Stimulated activated naive CD8-positive, alpha-beta T cell treated with anti-CD3 and anti-CD28 coated beads, Interleukin-15, Interleukin-2, amounts not matched to agents 100 ng/mL and 50 ng/mL, for 24 hours (primary cell): Measurements from ENCODE around the gene SFXN5.
"Not testable (repeated sequence)": the region's sequence is repeated elsewhere in the genome, so short reads cannot be mapped to it uniquely, and the experiment has no call there.

Experiments used
- H3K27ac Mint-ChIP-seq: one replicate; pipeline ENCODE4 v1.8.0; 2021; ENCODE audit warnings: mild to moderate bottlenecking, mixed read lengths
- H3K27me3 Mint-ChIP-seq: one replicate; pipeline ENCODE4 v1.8.0; 2021; ENCODE audit warnings: mixed read lengths
- H3K36me3 Mint-ChIP-seq: one replicate; pipeline ENCODE4 v1.8.0; 2021; ENCODE audit warnings: low read depth, mixed read lengths
- H3K4me1 Mint-ChIP-seq: one replicate; pipeline ENCODE4 v1.8.0; 2021; ENCODE audit warnings: low read depth, mixed read lengths
- H3K4me3 Mint-ChIP-seq: one replicate; pipeline ENCODE4 v1.8.0; 2021; ENCODE audit warnings: mild to moderate bottlenecking, mixed read lengths
- H3K9me3 Mint-ChIP-seq: one replicate; pipeline ENCODE4 v1.8.0; 2021; ENCODE audit warnings: mixed read lengths

SFXN5 gene

GRCh38 chr2:73075477-73076373, 4.2 kb upstream of the SFXN5 start:
- no peaks in the 10 kb centered on the region for H3K9me3 Mint-ChIP-seq

GRCh38 chr2:73074110-73075069, 2.9 kb upstream of the SFXN5 start:
- H3K27me3 Mint-ChIP-seq: no peaks in the 10 kb centered on the region
- H3K27ac Mint-ChIP-seq: no peak overlapping the region
- H3K36me3 Mint-ChIP-seq: no peaks in the 10 kb centered on the region
- peaks cover 20% of the 10 kb centered on the region for H3K4me1 Mint-ChIP-seq
- no peaks in the 10 kb centered on the region for H3K9me3 Mint-ChIP-seq
- H3K4me3 Mint-ChIP-seq: no peak overlapping the region

More at GRCh38 chr2:73075477-73076373, 4.2 kb upstream of the SFXN5 start:
- Mint-ChIP-seq H3K27ac (no peak overlapping the region), H3K36me3 (no peaks in the 10 kb centered on the region), H3K4me3 (no peak overlapping the region), H3K27me3 (no peaks in the 10 kb centered on the region), H3K4me1 (peaks cover 9% of the 10 kb centered on the region)

GRCh38 chr2:73072416-73072815, 904 bp upstream of the SFXN5 start:
- H3K9me3 Mint-ChIP-seq: no peaks in the 10 kb centered on the region
- H3K27me3 Mint-ChIP-seq: no peaks in the 10 kb centered on the region
- H3K4me1 Mint-ChIP-seq: peaks cover 31% of the 10 kb centered on the region
- H3K36me3 Mint-ChIP-seq: no peaks in the 10 kb centered on the region
- peak overlapping the region; percentile 92 for H3K27ac Mint-ChIP-seq
- H3K4me3 Mint-ChIP-seq: peak overlapping the region; percentile 85

GRCh38 chr2:73072129-73072395, 550 bp upstream of the SFXN5 start:
- Mint-ChIP-seq H3K27ac (peak overlapping the region; percentile 92), H3K27me3 (no peaks in the 10 kb centered on the region), H3K9me3 (no peaks in the 10 kb centered on the region), H3K36me3 (peaks cover 3% of the 10 kb centered on the region), H3K4me3 (peak overlapping the region; percentile 85), H3K4me1 (peaks cover 33% of the 10 kb centered on the region)

- Mint-ChIP-seq H3K4me1 (peaks cover 37% of the 10 kb centered on the region), H3K27ac (peak overlapping the region; percentile 92), H3K9me3 (no peaks in the 10 kb centered on the region), H3K27me3 (no peaks in the 10 kb centered on the region), H3K36me3 (peaks cover 5% of the 10 kb centered on the region), H3K4me3 (peak overlapping the region; percentile 85)
Observed at GRCh38 chr2:73070643-73071359, 711 bp downstream of the SFXN5 start.

GRCh38 chr2:73069855-73070642, 1.5 kb downstream of the SFXN5 start:
- Mint-ChIP-seq H3K4me3 (peak overlapping the region; percentile 85), H3K36me3 (peaks cover 5% of the 10 kb centered on the region), H3K27ac (peak overlapping the region; percentile 85), H3K4me1 (peaks cover 40% of the 10 kb centered on the region), H3K9me3 (no peaks in the 10 kb centered on the region), H3K27me3 (no peaks in the 10 kb centered on the region)

GRCh38 chr2:73069041-73069854, 2.3 kb downstream of the SFXN5 start:
- Mint-ChIP-seq H3K4me3 (peak overlapping the region; percentile 85), H3K27ac (peak overlapping the region; percentile 85), H3K9me3 (no peaks in the 10 kb centered on the region)

GRCh38 chr2:73068147-73068546, 3.4 kb downstream of the SFXN5 start:
- H3K4me3 Mint-ChIP-seq: no peak overlapping the region
- H3K36me3 Mint-ChIP-seq: peaks cover 5% of the 10 kb centered on the region
- no peaks in the 10 kb centered on the region for H3K27me3 Mint-ChIP-seq
- H3K27ac Mint-ChIP-seq: no peak overlapping the region
- peaks cover 53% of the 10 kb centered on the region for H3K4me1 Mint-ChIP-seq
- no peaks in the 10 kb centered on the region for H3K9me3 Mint-ChIP-seq

More at GRCh38 chr2:73069041-73069854, 2.3 kb downstream of the SFXN5 start:
- Mint-ChIP-seq H3K36me3 (peaks cover 5% of the 10 kb centered on the region), H3K4me1 (peaks cover 45% of the 10 kb centered on the region), H3K27me3 (no peaks in the 10 kb centered on the region)

- H3K4me3 Mint-ChIP-seq: no peak overlapping the region
- H3K9me3 Mint-ChIP-seq: no peaks in the 10 kb centered on the region
- peaks cover 5% of the 10 kb centered on the region for H3K36me3 Mint-ChIP-seq
- peaks cover 50% of the 10 kb centered on the region for H3K4me1 Mint-ChIP-seq
- H3K27ac Mint-ChIP-seq: no peak overlapping the region
- H3K27me3 Mint-ChIP-seq: no peaks in the 10 kb centered on the region
Observed at GRCh38 chr2:73067043-73067442, 4.5 kb downstream of the SFXN5 start.

- H3K4me3 Mint-ChIP-seq, H3K9me3 Mint-ChIP-seq, H3K27me3 Mint-ChIP-seq, H3K36me3 Mint-ChIP-seq: not testable (repeated sequence)
- Mint-ChIP-seq H3K27ac (peak overlapping the region; percentile 50), H3K4me1 (peaks cover 40% of the 10 kb centered on the region)
Observed at GRCh38 chr2:73065070-73065469, 6.4 kb downstream of the SFXN5 start.

- Mint-ChIP-seq H3K27ac (peak overlapping the region; percentile 50), H3K27me3 (no peaks in the 10 kb centered on the region), H3K9me3 (no peaks in the 10 kb centered on the region), H3K4me1 (peaks cover 31% of the 10 kb centered on the region), H3K4me3 (no peak overlapping the region), H3K36me3 (peaks cover 5% of the 10 kb centered on the region)
Observed at GRCh38 chr2:73063909-73064875, 7.3 kb downstream of the SFXN5 start.

GRCh38 chr2:73063472-73063871, 8.0 kb downstream of the SFXN5 start:
- Mint-ChIP-seq H3K4me1 (peaks cover 24% of the 10 kb centered on the region), H3K27me3 (no peaks in the 10 kb centered on the region), H3K9me3 (no peaks in the 10 kb centered on the region), H3K27ac (no peak overlapping the region), H3K4me3 (no peak overlapping the region), H3K36me3 (peaks cover 8% of the 10 kb centered on the region)
